Stimulated activated CD4-positive, alpha-beta T cell treated with anti-CD3 and anti-CD28 coated beads, Interleukin-12 subunit alpha, Interleukin-12 subunit beta, amount 100 ng/mL, for 4 hours (primary cell): ENCODE data around the gene REEP3.
"Not testable (repeated sequence)": the region's sequence is repeated elsewhere in the genome, so short reads cannot be mapped to it uniquely, and the experiment has no call there.

ENCODE experiments used
- DNase-seq: peaks from one replicate; pipeline ENCODE4 v3.0.0-alpha.2; 2020

Gene REEP3

GRCh38 chr10:63631991-63632390 is 110.8 kb downstream of the REEP3 start:
- DNase-seq = no peak

- no peak for DNase-seq
These were observed 112.7 kb downstream of the REEP3 start for GRCh38 chr10:63633677-63634487.

- DNase-seq = no peak
These were observed 113.4 kb downstream of the REEP3 start for GRCh38 chr10:63634488-63635065.

- no peak for DNase-seq
These were observed 115.6 kb downstream of the REEP3 start for GRCh38 chr10:63636812-63637211.

- DNase-seq = no peak
These were observed 116.7 kb downstream of the REEP3 start for GRCh38 chr10:63637901-63638327.

GRCh38 chr10:63641366-63641765 is 120.2 kb downstream of the REEP3 start:
- DNase-seq = no peak

- DNase-seq = no peak
These were observed 120.6 kb downstream of the REEP3 start for GRCh38 chr10:63641799-63642198.

- no peak for DNase-seq
These were observed 121.6 kb downstream of the REEP3 start for GRCh38 chr10:63642808-63643207.

GRCh38 chr10:63644418-63645142 is 123.4 kb downstream of the REEP3 start:
- no peak for DNase-seq

GRCh38 chr10:63645195-63645594 is 124.0 kb downstream of the REEP3 start:
- no peak for DNase-seq

- DNase-seq = no peak
These were observed 125.3 kb downstream of the REEP3 start for GRCh38 chr10:63646491-63646890.

- DNase-seq = no peak
These were observed 130.7 kb downstream of the REEP3 start for GRCh38 chr10:63651864-63652263.

GRCh38 chr10:63653747-63654146 is 132.5 kb downstream of the REEP3 start:
- no peak for DNase-seq

GRCh38 chr10:63657761-63658160 is 136.6 kb downstream of the REEP3 start:
- DNase-seq = no peak

- DNase-seq = not testable (repeated sequence)
These were observed 139.7 kb downstream of the REEP3 start for GRCh38 chr10:63660941-63661340.

GRCh38 chr10:63661347-63661746 is 140.1 kb downstream of the REEP3 start:
- no peak for DNase-seq

- no peak for DNase-seq
These were observed 143.2 kb downstream of the REEP3 start for GRCh38 chr10:63664341-63664885.

GRCh38 chr10:63665006-63665580 is 143.9 kb downstream of the REEP3 start:
- not testable (repeated sequence) for DNase-seq

- DNase-seq = no peak
These were observed 144.5 kb downstream of the REEP3 start for GRCh38 chr10:63665670-63666134.

- DNase-seq = no peak
These were observed 145.7 kb downstream of the REEP3 start for GRCh38 chr10:63666836-63667383.

GRCh38 chr10:63667596-63668480 is 146.6 kb downstream of the REEP3 start:
- DNase-seq = no peak
